HepG2 (cell line): Measurements from ENCODE around the gene RNF25. TPM values are rescaled to one million over a fixed set of nuclear protein-coding genes. Genes with fewer than 3 reads are reported as not detected.

Experiments used
- KLF16 ChIP-seq, 2 experiments: sonication (generic) in 1 of 2; formaldehyde crosslinking in 1 of 2; IDR thresholded peaks; 2 replicates each; pipeline versions ENCODE4 v1.6.1 to v1.8.0; 2016 to 2023; ENCODE audit warnings: missing genetic modification reagents in 2 of 2, missing compliant biosample characterization in 1 of 2
- PLSCR1 ChIP-seq: sonication (generic); formaldehyde crosslinking; IDR thresholded peaks from 2 replicates; pipeline ENCODE4 v1.5.0; 2020; ENCODE audit warnings: missing genetic modification reagents, mild to moderate bottlenecking, borderline replicate concordance
- RBAK ChIP-seq: sonication (generic); formaldehyde crosslinking; IDR thresholded peaks from 2 replicates; pipeline ENCODE4 v1.5.1; 2020; ENCODE audit warnings: mild to moderate bottlenecking, missing genetic modification reagents
- SMC3 ChIP-seq: IDR thresholded peaks from 2 replicates; pipeline ENCODE4 v1.6.1; 2011; ENCODE audit warnings: low read length, improper control_type of control experiment
- SNAPC5 ChIP-seq: sonication (generic); formaldehyde crosslinking; IDR thresholded peaks from 2 replicates; pipeline ENCODE4 v1.8.1; 2023; ENCODE audit warnings: mild to moderate bottlenecking, missing genetic modification reagents, borderline replicate concordance
- TCF7 ChIP-seq: sonication (generic); IDR thresholded peaks from 2 replicates; pipeline ENCODE4 v1.6.1; 2016; ENCODE audit warnings: antibody characterized with exemption, low read depth
- ZBTB3 ChIP-seq: sonication (generic); formaldehyde crosslinking; IDR thresholded peaks from 2 replicates; pipeline ENCODE4 v1.4.0; 2020; ENCODE audit warnings: low read depth, mild to moderate bottlenecking, moderate library complexity, missing genetic modification reagents, borderline replicate concordance
- ZNF224 ChIP-seq: sonication (generic); formaldehyde crosslinking; IDR thresholded peaks from 2 replicates; pipeline ENCODE4 v1.5.0; 2020; ENCODE audit warnings: mild to moderate bottlenecking, missing genetic modification reagents
- ZNF550 ChIP-seq: sonication (generic); formaldehyde crosslinking; IDR thresholded peaks from 2 replicates; pipeline ENCODE4 v1.4.0; 2020; ENCODE audit warnings: mild to moderate bottlenecking, missing genetic modification reagents, borderline replicate concordance
- ZNF687 ChIP-seq: sonication (generic); formaldehyde crosslinking; IDR thresholded peaks from 2 replicates; pipeline ENCODE4 v1.5.1; 2020; ENCODE audit warnings: mild to moderate bottlenecking, missing genetic modification reagents, moderate library complexity
- polyA plus RNA-seq, 8 experiments: library from polyadenylated mRNA; depleted of rRNA in 3 of 8; stranded (reverse) in 7 of 8; unstranded in 1 of 8; fragments of >200 nt; fragmentation: Illumina TruSeq in 4 of 8; extraction: Trizol in 4 of 8; gene quantifications; 2 replicates each; pipeline versions ENCODE4 v1.2.1 to v1.2.3, GENCODE V29; 2011 to 2016; ENCODE audit warnings: low read depth in 4 of 8, missing spikeins in 1 of 8, mixed read lengths in 1 of 8; ENCODE audit not compliant: insufficient read depth in 1 of 8
- total RNA-seq, 5 experiments: library from RNA; depleted of rRNA; stranded (reverse); fragments of >200 nt; fragmentation: Illumina TruSeq; extraction: Trizol; gene quantifications; 2 replicates each; pipeline ENCODE4 v1.2.3, GENCODE V29; 2016; ENCODE audit warnings: low read depth in 1 of 5
- TF ChIP-seq, protein P1 (sequence below): sonication (generic); formaldehyde crosslinking; conservative IDR thresholded peaks from 2 replicates; pipeline ENCODE4 v1.4.0; 2020; ENCODE audit warnings: missing genetic modification reagents
- TF ChIP-seq, protein P2 (sequence below): sonication (generic); formaldehyde crosslinking; conservative IDR thresholded peaks from 2 replicates; pipeline ENCODE4 v1.8.0; 2022; ENCODE audit warnings: low read depth, missing genetic modification reagents
- TF ChIP-seq, protein P3 (sequence below), 2 experiments: fragments of 450-650 bp in 1 of 2; sonication (generic) in 1 of 2; formaldehyde crosslinking; IDR thresholded peaks; 2 replicates each; pipeline versions ENCODE4 v1.5.0 to v1.8.0; 2020 to 2022; ENCODE audit warnings: mild to moderate bottlenecking in 1 of 2, missing genetic modification reagents in 1 of 2
- TF ChIP-seq, protein P4 (sequence below): sonication (generic); formaldehyde crosslinking; IDR thresholded peaks from 2 replicates; pipeline ENCODE4 v1.4.0; 2020; ENCODE audit warnings: missing genetic modification reagents

Gene RNF25
- total and polyA plus RNA-seq, 2 of the 13 experiments (the other 11 are each of a cell fraction or from before 2014, with no cell fraction given): 37.0 to 87.6 TPM

GRCh38 chr2:218710687-218711549, 39.1 kb upstream of the RNF25 start, which contains the start of gene TTLL4 (continued):
- TF ChIP-seq, protein P1, sequence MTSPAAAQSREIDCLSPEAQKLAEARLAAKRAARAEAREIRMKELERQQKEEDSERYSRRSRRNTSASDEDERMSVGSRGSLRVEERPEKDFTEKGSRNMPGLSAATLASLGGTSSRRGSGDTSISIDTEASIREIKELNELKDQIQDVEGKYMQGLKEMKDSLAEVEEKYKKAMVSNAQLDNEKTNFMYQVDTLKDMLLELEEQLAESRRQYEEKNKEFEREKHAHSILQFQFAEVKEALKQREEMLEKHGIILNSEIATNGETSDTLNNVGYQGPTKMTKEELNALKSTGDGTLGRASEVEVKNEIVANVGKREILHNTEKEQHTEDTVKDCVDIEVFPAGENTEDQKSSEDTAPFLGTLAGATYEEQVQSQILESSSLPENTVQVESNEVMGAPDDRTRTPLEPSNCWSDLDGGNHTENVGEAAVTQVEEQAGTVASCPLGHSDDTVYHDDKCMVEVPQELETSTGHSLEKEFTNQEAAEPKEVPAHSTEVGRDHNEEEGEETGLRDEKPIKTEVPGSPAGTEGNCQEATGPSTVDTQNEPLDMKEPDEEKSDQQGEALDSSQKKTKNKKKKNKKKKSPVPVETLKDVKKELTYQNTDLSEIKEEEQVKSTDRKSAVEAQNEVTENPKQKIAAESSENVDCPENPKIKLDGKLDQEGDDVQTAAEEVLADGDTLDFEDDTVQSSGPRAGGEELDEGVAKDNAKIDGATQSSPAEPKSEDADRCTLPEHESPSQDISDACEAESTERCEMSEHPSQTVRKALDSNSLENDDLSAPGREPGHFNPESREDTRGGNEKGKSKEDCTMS (CRISPR knock-in tag): no peak
- TF ChIP-seq SMC3 (peak; percentile 27; the same call in 1 of the 2 replicates), ZNF687 (CRISPR knock-in tag) (peak; percentile 96), PLSCR1 (CRISPR knock-in tag) (peak; percentile 36; the same call in 1 of the 2 replicates), RBAK (CRISPR knock-in tag) (no peak), ZNF550 (CRISPR knock-in tag) (no peak; the same call in 1 of the 2 replicates), TCF7 (no peak), ZNF224 (CRISPR knock-in tag) (peak; percentile 98), ZBTB3 (CRISPR knock-in tag) (no peak; the same call in 1 of the 2 replicates), KLF16 (CRISPR knock-in tag; IDR thresholded peaks at IDR 0.05) (peak in 1 of 2 experiments; percentile 96; a peak in 2 of 4 replicates), SNAPC5 (CRISPR knock-in tag) (peak; percentile 50; the same call in 1 of the 2 replicates)
- TF ChIP-seq, protein P2, sequence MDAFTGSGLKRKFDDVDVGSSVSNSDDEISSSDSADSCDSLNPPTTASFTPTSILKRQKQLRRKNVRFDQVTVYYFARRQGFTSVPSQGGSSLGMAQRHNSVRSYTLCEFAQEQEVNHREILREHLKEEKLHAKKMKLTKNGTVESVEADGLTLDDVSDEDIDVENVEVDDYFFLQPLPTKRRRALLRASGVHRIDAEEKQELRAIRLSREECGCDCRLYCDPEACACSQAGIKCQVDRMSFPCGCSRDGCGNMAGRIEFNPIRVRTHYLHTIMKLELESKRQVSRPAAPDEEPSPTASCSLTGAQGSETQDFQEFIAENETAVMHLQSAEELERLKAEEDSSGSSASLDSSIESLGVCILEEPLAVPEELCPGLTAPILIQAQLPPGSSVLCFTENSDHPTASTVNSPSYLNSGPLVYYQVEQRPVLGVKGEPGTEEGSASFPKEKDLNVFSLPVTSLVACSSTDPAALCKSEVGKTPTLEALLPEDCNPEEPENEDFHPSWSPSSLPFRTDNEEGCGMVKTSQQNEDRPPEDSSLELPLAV (CRISPR knock-in tag): no peak
- TF ChIP-seq, protein P3, sequence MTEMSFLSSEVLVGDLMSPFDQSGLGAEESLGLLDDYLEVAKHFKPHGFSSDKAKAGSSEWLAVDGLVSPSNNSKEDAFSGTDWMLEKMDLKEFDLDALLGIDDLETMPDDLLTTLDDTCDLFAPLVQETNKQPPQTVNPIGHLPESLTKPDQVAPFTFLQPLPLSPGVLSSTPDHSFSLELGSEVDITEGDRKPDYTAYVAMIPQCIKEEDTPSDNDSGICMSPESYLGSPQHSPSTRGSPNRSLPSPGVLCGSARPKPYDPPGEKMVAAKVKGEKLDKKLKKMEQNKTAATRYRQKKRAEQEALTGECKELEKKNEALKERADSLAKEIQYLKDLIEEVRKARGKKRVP (CRISPR knock-in tag; IDR thresholded peaks at IDR 0.05): 0 out of 4 replicates have a peak, but pooled peaks of 1 of the 2 experiments have one; percentile 21
- TF ChIP-seq, protein P4, sequence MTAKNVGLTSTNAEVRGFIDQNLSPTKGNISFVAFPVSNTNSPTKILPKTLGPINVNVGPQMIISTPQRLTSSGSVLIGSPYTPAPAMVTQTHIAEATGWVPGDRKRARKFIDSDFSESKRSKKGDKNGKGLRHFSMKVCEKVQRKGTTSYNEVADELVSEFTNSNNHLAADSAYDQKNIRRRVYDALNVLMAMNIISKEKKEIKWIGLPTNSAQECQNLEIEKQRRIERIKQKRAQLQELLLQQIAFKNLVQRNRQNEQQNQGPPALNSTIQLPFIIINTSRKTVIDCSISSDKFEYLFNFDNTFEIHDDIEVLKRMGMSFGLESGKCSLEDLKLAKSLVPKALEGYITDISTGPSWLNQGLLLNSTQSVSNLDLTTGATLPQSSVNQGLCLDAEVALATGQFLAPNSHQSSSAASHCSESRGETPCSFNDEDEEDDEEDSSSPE (CRISPR knock-in tag): peak; percentile 90
